Stimulated activated CD4-positive, alpha-beta T cell treated with anti-CD3 and anti-CD28 coated beads, Interleukin-4, amount 100 ng/mL, for 48 hours (primary cell): ENCODE measurements around the gene UBE2E1.
"Not testable (repeated sequence)": the region's sequence is repeated elsewhere in the genome, so short reads cannot be mapped to it uniquely, and the experiment has no call there.

Source experiments
- DNase-seq, 2 donors: peaks; one replicate each; pipeline ENCODE4 v3.0.0-alpha.2; 2020; ENCODE audit warnings: low read depth in 2 of 2

Gene UBE2E1

DNA sequence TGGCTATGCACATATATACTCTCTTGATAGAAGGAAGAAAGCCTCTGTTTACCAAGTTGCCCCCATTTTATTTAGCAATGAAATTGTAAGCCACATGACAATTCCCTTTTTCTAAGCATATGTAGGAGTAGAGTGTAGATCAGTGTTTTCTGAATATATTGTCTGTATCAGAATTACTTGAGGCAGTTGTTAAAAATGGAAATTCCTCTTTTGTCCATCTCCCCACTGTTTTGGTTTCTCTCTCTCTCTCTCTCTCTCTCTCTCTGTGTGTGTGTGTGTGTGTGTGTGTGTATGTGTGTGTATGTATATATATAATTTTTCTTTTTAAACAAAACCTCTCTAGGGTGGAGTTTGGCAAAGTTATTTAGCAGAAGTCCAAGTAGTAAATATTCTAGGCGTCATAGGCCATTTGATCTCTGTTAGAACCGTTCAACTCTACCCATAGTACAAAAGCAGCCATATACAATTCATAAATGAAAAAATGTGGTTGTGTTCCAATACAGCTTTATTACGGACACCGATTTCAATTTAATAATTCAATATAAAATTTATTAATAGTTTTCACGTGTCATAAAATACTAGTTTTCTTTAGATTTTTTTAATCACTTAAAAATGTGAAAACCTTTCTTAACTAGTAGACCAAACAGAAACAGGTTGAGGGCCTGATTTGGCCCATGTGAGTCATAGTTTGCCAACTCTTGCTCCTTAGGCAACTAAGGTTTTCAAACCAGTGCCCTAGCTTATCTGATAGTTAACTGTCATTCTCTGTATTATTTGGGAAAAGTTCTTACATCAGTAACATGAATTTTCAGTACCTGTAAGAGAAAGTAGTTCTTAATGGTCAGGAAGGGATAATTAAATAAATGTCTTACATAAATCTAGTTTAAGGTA, 39.8 kb downstream of the UBE2E1 start:
- no peak for DNase-seq

DNA sequence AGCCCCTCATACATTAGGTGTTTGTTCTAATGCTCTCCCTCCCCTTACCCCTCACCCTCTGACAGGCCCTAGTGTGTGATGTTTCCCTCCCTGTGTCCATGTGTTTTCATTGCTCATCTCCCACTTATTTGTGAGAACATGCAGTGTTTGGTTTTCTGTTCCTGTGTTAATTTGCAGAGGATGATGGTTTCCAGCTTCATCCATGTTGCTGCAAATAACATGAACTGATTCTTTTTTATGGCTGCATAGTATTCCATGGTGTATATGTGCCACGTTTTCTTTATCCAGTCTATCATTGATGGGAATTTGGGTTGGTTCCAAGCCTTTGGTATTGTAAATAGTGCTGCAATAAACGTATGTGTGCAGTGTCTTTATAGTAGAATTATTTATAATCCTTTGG, 43.7 kb downstream of the UBE2E1 start:
- DNase-seq, result not testable (repeated sequence)

GRCh38 chr3:23856286-23856685, 50.5 kb downstream of the UBE2E1 start:
- DNase-seq, result no peak

GRCh38 chr3:23859012-23859743, 53.4 kb downstream of the UBE2E1 start:
- DNase-seq, result no peak

DNA sequence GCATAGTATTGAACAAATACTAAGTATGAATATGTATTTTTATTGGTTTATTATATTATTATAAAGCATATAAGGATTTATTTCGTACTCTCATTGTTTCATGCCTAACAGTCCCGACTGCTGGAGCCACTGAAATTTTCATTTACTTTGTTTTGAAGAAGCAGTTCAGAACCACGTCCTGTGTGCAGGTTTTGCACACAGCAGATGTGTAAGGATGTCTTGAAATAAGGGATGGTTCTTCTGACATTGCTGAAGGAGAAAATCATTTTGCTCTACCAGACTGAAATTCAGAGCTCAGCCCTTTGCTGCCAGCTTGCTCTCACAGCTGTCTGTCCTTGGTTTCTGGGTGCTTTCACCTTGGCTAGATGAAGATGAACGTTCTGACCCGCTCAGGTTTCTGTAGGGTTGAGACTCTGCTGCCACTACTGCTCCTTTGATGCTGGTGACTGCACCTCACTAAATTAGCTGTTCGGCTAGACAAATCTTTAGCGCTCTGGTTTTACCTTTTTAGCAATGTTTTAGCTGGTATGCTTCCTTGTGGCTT, 54.2 kb downstream of the UBE2E1 start:
- no peak for DNase-seq

GRCh38 chr3:23861689-23862088, 55.9 kb downstream of the UBE2E1 start:
- no peak for DNase-seq

DNA sequence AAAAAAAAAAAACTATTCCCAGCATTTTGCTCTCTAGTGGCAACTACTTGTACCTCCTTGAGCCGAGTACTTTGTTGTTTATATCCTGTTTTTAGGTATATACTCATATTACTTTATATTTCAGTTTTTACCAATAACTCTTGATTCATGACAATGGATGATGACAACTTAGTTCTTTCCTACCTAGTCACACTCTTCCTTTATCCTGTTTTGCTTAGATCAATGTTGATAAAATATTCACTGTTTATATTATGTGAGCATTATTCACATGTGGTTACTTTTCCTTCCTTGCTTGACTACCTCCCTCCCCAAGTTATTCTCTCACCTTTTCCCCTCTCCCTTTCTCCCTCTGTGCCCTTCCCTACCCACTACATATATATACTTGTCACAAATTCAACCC, 57.3 kb downstream of the UBE2E1 start:
- DNase-seq, result no peak

DNA sequence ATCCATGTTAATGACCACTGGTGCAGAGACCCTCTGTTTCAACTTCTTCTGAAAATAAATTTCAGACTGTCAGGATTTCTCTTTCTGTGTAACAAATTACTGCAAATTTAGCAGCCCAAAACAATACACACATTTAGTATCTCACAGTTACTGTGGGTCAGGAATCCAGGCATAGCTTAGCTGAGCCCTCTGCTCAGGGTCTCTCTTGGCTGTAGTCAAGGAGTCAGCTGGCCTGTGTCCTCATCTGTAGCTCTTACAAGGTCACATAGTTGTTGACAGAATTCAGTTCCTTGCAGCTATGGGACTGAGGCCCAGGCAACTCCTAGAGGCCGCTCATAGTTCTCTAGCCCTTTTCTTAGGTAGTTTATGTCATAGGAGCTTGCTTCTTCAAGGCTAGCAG, 59.2 kb downstream of the UBE2E1 start:
- no peak for DNase-seq

GRCh38 chr3:23865595-23866396, 60.0 kb downstream of the UBE2E1 start:
- DNase-seq, result no peak

GRCh38 chr3:23867400-23867799, 61.6 kb downstream of the UBE2E1 start:
- no peak for DNase-seq

DNA sequence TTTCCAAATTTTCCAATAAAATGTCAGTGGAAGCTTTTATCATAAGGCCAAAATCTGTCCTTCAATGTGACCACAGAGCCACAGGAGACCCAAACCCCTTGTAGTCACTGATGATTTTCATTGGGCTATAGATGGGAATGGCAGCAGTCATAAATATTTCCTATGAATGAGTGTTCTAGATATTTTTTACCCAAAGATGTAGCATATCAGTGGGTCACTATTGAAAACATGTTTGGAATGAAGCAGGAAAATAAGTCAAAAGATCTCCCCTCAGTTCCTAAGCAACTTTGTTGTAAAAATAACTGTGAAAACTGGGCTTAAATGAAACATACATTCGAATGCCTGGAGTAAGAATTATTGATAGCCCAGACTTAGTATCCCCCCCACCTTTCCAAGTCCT, 62.1 kb downstream of the UBE2E1 start:
- no peak for DNase-seq

- no peak for DNase-seq
Observed at GRCh38 chr3:23869977-23870662, 64.4 kb downstream of the UBE2E1 start.

DNA sequence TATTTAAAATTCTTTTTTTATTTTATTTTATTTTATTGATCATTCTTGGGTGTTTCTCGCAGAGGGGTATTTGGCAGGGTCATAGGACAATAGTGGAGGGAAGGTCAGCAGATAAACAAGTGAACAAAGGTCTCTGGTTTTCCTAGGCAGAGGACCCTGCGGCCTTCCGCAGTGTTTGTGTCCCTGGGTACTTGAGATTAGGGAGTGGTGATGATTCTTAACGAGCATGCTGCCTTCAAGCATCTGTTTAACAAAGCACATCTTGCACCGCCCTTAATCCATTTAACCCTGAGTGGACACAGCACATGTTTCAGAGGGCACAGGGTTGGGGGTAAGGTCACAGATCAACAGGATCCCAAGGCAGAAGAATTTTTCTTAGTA, 64.9 kb downstream of the UBE2E1 start:
- not testable (repeated sequence) for DNase-seq

DNA sequence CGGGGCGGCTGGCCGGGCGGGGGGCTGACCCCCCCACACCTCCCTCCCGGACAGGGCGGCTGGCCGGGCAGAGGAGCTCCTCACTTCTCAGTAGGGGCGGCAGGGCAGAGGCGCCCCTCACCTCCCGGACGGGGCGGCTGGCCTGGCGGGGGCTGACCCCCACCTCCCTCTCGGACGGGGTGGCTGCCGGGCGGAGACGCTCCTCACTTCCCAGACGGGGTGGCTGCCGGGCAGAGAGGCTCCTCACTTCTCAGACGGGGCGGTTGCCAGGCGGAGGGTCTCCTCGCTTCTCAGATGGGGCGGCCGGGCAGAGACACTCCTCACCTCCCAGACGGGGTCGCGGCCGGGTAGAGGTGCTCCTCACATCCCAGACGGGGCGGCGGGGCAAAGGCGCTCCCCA, 65.6 kb downstream of the UBE2E1 start:
- DNase-seq, result not testable (repeated sequence)

GRCh38 chr3:23872330-23872729, 66.6 kb downstream of the UBE2E1 start:
- no peak for DNase-seq

DNA sequence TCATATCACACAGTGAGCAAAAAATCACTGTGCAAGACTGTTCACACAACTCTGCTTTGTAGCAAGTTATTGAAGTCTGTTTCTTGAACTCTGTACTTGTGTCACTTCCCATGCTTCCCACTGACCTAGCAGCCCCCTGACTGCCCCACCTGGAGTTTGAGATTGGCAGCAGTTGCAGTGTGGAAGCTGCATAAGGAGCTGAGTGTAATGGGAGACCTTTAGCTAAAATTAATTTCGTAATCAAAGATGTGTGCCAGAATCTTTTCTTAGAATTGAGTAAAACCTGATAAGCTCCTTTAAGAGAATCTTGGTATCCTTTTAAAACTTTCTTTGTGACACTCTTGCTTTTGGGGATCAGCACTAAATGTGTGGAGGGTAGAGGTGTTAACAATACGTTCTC, 68.2 kb downstream of the UBE2E1 start:
- no peak for DNase-seq

DNA sequence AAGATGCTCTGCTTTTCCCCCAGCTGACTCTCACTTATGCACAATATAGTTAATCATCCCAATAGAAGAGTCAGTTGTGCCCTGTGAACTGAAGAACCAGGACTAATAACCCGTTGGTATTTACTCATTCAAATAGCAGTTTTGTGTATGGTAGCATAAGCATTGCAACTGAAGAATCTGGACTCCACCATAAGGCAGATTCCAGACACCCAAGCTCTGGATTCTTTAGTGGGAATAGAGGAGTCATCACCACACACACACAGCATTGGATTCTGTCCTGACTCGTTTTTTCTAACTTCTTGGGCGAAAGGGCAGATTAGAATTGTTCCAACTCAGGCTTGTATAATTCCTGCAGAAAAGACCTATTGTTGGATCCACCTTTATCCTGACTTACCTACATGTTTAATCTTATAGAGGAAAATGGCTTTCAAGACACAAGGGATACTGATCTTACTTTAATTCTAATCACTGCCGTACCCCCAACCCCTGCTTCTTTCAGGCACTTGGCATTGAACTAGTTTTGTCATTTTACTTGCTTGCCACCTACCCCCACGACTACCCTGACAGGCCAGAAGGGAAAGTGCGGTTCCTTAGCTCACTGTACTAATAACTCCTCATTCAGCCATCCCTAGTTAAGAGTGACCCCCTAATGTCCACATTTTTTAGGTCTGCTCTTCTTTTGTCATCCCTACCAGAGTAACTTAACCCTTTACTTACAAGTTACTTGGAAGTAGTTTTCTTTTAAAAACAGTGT, 68.8 kb downstream of the UBE2E1 start:
- DNase-seq, result no peak

DNA sequence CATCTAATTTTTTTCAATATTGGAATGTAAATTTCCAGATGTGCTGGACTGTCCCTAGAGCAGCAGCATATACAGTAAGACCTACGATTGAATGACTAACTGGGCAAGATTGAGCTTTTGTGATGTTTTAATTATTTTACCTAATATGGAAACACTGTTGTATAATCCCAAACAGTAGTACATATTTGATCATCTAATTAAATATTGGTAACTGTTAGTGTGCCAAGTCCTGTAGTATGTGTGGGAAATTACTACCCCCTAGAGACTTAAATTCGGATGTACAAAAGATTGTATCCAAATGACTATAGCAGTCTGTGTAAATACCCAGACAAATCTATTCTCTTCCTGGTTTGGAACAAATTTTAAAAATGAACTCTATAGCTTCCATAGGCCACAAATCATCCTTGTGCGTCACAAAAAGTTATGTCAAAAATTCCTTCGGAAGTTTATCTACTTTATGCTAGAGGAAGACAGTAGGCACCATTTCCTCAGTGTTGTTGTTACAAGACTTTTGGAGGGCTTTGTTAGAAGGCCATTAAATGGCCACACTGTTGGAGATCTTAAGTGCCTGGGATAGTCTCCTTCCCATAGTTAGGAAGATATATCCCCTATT, 69.5 kb downstream of the UBE2E1 start:
- DNase-seq, result no peak

DNA sequence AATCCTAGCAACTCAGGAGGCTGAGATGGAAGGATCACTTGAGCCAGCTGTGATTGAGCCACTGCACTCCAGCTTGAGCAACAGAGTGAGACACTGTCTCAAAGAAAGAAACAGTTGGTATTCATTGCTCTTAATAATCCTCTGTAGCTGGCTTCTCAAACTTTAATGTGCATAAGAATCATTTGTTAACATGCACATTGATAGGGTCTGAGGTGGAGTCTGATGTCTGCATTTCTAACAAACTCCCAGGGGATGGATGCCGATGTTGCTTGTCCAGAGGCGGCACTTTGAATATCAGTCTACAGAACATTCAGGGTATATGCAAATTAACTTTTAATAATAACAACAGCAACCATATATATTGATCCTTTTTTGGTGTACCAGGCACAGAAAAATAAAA, 71.2 kb downstream of the UBE2E1 start:
- DNase-seq, result no peak

DNA sequence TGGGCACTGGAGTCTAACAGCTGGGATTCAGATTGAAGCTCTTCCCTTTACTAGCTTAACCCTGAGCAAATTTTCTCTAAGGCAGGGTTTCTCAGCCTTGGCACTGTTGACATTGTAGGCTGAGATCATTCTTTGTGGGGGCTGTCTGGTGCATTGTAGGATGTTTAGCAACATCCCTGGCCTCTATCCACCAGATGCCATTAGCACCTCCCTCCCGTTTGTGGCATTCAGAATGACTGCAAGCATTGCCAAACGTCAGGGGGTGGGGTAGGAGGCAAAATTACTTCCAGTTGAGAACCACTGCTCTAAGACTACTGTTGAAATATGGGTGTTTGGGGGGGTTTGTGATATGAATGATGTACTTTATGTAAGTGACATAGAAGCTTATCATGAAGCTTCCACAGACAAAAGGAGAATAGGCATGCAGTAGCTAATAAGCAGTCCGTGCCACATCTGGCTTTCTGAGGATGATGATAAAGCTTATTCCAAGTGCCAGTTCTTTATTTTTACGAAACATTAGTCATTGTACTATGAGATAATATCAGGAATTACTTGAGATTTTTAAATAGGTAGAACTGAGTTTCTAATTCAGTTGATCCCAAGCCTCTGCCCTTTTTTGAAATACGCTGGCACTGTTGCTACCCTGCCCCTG, 71.7 kb downstream of the UBE2E1 start:
- DNase-seq, result no peak
